SH-SY5Y (cell line): ENCODE measurements around the gene SMARCAL1.

Source experiments
- GATA2 ChIP-seq: IDR thresholded peaks from 2 replicates; pipeline ENCODE4 v1.6.1; 2011; ENCODE audit warnings: mild to moderate bottlenecking, low read depth, low read length
- GATA3 ChIP-seq: IDR thresholded peaks from 2 replicates; pipeline ENCODE4 v1.6.1; 2011; ENCODE audit warnings: low read depth, mild to moderate bottlenecking, low read length, moderate library complexity

- no peak for TF ChIP-seq GATA2
- no peak for TF ChIP-seq GATA3
Measured at GRCh38 chr2:216474925-216475670, 62.8 kb downstream of the SMARCAL1 start.
